GM19455 (cell line): ENCODE measurements around the gene BCCIP.

Experiments
- ATAC-seq: cut with Tn5 transposase; IDR thresholded peaks from one replicate; pipeline ENCODE4 v1.9.1; 2021; ENCODE audit not compliant: unreplicated experiment

The BCCIP gene

DNA sequence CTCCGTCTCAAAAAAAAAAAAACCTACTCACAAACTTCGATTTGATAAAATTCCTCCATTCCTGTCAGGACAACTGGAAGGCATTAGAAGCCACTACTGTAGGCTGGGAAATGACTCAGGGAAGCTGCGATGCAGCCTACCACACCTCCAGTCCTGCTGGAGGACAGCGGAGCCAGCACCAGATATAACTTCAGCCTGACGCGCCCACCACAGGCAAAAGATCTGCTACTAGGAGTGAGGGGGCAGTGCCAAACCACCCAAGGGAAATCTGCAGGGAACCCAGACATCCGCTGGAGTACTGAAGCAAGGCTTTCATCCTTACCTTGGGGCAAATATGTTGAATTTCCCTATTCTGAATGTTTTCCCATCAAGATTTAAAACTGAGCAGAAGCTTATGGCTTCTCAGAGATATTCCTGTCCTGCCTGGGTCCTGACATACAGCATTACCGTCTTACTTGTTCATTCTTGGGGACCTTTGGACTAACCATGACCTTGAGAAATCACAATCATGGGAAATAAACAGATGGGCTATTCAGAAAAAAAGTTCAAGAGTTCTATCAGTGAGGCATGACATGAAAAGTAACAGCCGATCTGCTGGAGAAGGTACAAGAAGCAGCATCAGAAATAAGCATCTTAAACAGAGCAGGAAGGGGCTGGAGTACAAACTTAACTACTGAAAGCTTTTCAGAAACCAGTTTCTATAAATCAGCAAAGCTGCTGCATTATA is 20.4 kb downstream of the BCCIP start:
- ATAC-seq: no peak

DNA sequence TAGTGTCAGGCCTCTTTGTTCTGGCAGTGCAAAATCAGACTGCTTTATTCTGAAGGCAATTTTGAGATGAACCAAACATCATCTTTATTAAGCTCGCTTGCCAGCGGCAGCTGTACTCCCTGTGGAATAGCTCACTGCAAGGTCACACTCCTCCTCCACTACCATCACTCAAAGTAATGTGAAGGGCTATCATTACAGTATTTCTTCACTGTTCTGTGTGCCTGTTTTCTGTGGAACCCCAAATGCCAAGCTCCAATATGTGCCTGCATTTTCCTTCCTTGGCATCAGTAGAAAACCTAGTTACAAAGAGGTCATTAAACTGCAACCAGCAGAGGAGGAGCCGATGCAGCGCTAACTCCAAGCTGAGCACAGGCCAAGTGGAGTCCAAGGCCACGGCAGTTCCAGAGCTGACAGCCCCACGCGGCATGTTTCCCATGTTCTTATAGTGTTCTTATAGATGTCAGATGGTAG is 21.4 kb downstream of the BCCIP start:
- no peak for ATAC-seq

DNA sequence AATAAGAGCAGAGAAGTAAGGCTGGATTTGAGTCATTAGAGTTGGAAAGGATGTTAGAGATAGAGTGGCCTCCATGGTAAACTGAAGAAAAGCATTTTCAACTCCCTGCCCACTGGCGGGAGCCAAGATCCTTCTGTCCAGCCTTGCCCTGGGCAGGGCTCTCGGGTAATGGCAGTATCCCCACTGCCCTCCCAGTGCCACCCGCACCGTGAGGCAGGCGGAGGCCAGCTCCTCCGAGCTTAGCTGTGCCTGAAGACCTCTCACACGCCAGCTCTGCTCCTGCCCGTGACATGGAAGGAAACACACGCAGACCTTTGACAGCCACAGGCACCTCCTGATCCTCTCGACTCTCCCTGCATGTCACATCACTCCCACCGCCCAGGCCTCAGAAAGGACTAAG is 22.3 kb downstream of the BCCIP start:
- ATAC-seq: no peak

DNA sequence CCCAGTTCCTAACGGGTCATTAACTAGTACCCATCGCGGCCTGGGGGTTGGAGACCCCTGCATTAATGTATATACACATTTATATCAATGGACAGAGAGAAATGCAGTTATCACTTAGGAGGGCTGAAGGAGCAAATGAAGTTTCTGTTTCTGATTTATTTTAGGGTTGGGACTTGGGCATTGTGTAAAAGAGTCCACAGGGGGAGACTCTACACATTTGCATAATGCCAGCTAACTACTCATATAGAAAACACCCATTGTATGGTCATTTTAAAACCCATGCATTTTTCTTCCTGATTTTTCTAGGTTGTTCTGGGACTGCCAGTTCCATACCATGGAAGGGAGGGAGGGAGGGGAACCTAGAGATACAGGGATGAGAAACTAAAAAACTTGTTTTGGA is 23.5 kb downstream of the BCCIP start:
- ATAC-seq: no peak

DNA sequence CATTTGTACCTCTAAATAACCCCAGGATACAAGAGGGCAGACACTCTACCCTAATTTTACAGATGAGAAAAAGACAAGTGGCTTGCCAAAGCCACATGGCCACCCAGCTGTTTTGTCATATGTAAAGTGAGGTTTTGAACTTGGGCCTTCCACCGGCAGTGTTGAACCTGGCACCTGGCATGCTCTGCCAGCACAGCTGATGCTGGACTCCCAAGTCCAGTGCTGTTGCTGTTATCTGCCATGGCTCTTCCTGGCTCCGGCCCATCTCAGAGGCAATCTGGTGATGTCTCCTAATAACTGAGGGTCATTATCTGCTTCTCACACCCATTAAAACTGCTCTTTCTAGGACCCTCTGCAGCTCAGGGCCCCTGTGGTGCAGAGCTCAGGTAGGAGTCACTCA is 25.0 kb downstream of the BCCIP start:
- no peak for ATAC-seq

DNA sequence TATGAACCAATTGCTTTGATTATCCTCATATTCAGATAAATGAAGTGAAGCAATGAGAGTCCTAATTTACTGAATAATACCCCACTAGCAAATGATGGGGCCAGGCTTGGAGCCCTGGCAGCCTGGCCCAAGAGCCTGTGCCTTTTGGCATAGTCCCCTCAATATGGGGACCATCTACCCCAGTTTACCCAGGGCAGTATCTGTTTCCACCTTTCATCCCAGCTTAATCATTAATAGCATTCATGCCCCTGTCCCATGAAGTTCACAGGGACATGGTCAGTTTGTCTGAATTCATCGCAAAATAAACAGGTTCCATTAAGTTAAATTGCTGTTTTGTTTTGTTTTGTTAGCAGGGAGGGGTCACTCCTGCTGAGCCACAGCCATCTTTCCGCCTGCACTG is 25.5 kb downstream of the BCCIP start:
- ATAC-seq: no peak

DNA sequence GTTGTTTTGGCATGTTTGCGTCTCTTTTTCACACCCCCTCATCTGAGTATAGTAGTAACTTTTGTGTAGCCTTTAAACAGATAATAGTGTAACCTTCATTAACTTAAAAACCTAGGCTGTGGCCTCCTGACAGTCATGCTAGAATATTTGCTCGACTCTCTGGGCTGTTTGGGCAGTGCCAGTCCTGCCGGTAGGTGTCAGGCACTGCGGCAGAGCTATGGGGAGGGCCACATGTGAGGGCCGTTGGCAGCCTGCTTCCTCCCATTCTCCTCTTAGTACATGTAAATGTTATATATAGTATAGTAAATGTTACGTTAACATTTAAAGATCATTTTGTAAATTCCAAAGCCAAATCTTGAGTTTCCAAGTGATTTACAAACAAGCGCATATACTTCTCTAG is 26.1 kb downstream of the BCCIP start:
- ATAC-seq: no peak

DNA sequence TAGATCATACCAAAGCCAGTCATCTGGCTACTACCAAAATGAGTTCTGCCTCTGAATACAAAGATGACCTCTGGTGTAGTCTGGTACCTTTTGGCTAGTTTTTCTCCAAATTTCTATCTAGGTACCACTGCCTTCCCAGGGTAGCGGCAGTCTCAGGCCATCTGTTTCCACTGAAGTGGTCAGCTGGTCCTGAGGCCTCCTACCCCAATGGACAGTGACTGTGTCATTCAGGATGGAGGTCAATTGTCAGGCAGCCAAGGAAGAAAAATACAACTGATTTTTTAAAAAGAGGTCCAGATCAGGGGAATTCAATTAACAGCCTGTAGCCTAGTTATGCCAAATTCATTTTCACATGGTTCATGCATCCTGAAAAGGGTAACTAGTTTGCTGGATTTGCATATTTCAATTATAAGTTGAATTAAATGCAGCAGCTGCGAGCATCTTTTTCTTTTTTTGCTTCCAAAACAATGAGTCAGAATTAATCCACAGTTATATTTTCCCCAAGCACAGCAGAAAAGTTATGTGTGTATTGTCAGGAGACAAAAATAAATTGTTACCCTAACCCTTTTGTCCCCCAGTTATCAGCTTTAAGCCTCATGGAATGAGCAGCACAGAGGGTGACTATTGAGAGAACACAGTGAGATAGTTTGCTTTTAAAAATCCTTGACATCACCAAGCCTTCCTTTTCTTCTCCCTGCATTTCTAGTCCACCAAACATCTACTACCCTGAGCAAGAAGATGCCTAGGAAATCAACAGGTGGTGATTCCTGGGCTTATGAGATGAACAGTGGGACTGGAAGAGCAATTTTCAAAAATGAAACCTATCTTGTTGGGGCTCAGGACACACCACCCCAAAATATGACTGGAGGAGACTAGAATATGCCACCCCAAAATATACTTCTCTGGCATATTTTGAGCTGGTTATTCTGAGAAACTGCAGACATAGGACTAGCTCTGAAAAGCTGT is 27.7 kb downstream of the BCCIP start:
- no peak for ATAC-seq

DNA sequence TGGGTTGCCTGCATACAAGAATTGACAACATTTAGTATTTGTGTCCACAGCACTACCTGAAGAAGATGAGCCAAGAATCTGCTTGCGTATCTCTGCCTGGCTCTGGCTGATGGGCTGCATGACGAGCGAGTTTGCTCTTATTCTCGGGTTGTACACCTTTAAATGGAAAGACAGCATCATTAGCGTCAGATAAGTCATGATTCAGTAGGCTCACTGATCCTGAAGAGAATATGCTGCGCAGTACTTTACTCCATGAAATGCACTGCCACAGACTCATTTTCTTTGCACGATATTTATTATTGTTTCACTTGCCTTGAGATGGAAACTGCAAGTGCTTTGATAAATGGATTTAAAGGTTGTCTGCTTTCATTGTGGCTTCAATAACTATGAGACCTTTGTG is 29.1 kb downstream of the BCCIP start:
- no peak for ATAC-seq

DNA sequence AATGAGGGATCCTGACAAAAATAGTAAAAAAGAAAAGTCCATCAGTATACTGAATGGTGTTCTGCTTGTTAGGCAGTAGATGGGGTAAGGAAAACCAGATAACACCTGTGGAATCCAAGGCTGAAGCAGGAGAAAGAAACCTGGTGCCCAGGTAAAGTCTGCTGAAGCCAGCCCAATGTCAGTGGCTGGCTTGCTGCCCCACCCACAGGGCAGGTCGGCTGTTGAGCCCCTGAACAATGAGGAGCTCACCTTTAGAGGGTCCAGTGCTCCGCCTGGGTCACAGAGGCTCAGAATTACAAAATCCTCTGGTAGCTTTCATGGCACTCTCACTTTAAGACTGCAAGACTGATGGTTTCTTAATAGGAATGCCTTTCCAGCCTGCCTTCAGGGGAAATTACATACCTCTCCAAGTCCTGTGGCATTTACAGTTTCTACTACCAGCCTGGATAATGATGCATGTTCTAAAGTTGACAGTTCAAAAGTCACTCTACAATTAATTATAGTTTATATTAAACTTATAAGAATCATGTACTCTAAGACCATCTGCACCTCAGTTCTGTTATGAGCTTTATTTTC is 33.9 kb downstream of the BCCIP start:
- no peak for ATAC-seq

DNA sequence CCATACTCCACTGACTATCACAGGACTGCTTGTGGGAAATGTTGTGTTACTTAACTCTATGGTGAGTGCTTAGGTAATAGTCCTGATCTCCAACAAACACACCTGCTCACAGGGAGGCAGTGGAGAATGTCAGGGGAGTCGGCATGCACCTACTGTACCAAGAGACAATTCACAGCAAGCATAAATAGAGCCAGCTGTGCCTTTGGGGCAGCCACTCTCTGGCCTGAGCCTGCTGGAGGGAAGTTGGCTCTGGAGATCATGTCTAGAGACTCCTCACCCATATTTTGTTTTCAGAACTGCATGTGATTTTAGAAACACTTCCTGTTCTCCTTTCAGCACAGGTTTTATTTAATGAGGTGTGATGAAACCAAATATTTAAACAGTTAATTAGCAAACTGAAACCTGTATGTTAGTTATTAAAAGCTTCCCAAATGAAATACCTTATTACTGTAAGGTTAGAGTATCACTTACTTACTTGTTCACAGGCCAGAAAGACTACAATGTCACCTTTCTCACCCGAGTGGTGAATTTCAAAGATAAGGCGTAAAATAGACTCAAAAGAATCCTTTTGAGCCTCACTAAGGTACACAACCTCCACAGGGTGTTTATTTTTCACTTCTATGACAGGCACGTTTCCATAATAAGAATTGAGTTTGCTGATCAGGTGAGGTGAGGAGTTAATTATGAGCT is 35.9 kb downstream of the BCCIP start:
- ATAC-seq: no peak

DNA sequence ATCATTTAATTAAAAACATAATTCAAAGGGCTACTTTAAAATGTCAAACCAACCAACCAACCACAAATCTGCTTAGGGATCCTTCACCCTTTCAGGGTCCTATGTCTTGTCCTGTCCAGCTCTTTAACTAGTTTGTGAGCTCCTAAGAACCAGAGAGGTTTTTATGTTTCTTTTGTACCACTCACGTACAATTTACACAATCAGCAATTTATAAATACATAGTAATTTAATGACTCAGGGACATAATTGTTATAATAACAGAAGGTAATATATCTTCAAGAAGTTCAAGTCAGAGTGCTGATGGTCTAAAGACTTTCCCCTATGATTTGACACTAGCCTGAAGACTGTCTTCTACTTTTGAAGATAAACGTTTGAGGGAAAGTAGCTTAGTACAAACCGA is 41.8 kb downstream of the BCCIP start:
- no peak for ATAC-seq

DNA sequence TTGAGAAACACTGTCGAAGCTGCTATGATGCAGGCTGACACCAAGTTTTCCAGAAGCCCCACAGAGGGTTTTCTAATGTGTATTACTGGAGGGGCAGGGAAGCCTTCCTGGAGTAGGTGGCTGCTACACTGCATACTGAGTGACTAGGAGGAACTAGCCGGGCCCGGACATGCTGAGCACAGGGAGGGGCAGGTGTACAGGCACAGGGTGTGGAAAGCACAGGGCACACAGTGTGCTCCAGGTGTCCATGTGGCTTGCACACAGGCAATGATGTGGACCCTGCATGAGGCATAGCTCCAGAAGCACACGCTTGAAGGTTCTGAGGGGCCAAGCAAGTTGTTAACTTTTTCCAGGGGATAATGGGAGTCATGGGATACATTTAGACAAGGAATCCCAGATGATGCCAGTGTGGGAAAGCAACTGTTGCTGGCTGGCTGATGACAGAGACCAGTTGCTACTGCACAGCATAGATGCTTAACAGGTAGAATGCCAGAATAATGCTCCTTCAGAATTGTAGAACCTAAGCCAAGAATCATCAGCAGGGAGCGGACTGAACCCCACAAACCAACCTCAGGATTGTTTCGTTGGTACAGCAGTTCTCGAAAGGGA is 43.2 kb downstream of the BCCIP start:
- ATAC-seq: no peak

DNA sequence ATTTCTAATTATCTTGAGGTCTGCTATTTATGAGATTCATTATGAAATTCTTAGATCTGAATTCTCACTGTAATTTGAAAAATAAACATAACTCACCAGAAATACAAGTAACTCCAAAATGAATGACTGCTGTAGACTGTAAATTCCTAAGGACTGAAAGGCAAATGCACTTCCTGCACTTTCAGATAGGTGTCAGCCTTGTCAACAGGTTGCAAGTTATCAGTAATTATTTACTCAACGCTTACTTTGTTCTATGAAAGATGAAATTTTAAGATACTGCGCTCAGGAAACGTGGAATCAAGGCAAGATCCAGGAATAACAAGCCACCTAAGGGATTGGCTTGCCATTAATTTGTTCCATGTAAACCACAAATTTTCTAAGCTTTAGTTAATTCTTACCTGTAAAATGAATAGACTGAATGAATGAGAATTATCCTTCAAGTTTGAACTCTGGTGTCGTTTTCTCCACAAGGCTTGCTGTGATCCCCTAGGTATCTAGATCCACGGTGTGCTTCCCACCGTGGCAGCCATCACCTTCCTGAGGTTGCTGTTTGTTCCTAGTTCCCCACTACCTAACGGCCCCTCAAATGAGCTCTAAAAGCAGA is 45.1 kb downstream of the BCCIP start:
- ATAC-seq: peak; percentile 75

DNA sequence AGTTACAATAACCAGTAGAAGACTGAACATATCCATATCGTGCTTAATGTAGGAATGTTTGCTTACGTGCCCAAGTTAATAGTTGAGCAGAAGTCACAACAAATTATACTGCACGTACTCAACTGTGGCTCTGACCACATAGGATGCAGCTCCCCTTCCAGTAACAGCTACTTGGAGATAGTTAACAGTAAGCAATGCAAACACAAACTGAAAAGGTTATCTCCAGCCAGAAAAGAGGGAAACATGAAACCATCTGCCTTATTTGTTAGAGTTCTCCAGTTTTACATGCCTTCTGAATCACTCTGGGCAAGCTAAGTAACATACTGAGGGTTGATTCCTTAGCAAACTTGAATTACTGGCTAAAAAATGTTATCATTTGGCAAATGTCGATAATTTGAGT is 48.0 kb downstream of the BCCIP start:
- no peak for ATAC-seq

DNA sequence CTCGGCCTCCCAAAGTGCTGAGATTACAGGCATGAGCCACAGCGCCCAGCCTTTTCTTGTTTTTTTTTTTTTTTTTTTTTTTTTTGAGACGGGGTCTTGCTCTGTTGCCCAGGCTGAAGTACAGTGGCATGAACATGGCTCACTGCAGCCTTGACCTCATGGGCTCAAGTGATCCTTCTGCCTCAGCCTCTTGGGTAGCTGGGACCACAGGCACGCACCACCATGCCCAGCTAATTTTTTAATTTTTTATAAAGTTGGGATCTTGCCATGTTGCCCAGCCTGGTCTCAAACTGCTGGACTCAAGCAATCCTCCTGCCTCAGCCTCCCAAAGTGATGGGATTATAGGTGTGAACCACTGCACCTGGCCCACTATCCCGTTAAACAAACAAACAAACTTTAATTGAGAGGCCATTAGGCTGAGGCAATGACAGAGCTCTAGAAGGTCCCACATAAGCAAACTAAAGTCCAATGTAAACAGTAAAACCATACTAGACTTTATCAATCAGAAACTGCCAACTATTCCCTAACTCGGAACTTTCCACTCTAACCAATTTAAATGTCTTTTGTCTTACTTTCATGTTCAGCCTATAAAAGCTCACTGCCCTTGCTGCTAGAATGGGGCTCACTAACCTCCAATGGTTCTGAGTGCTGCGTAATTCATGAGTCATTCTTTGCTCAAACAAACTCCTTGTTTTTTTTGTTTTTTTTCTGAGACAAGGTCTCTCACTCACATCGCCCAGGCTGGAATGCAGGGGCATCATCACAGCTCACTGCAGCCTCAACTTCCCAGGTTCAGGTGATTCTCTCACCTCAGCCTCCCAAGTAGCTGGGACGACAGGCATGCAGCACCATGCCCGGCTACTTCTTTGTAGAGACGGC is 55.9 kb downstream of the BCCIP start:
- ATAC-seq: no peak

DNA sequence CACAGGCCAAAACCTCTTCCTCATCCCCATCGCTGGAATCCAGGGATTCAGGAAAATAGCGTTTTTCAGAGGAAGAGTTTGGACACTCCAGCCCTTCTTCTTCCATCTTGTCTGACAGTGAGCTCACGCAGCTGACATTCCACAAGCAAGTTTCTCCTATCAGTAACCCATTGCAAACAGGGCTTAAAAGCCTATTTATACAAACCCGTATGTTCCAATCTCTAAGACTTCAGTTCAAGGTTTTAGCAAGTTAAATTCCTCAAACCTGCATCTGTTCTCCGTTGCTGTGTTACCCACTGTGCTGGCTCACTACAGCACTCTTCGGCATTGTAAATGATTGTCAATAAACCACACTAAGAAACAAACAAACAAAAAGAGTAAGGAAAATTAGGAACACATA is 57.4 kb downstream of the BCCIP start:
- ATAC-seq: no peak

DNA sequence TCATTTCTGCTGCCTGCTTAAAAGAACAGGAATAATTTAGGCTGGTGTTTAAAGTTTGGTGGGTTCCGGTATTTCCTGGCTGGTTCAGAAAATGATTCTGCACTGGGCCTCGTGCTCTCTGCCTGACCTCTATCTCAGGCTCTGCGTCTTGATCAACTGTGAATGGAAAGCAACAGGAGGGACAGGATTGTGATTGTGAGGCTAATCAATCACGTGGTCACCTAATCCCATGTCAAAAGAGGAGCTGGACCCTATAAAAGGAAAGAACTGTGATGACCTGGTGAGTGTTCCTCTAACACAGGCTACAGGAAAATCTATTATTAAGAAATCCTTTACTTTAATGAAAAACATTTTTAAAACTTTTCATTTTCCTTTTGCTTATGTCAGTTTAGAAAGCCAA is 57.8 kb downstream of the BCCIP start, which contains the start of gene DHX32:
Gene DHX32, minus strand, starts transcription at position 101 of the 400 bp plus-strand sequence. CDS start 468 bp downstream, outside the sequence.
- ATAC-seq: no peak

DNA sequence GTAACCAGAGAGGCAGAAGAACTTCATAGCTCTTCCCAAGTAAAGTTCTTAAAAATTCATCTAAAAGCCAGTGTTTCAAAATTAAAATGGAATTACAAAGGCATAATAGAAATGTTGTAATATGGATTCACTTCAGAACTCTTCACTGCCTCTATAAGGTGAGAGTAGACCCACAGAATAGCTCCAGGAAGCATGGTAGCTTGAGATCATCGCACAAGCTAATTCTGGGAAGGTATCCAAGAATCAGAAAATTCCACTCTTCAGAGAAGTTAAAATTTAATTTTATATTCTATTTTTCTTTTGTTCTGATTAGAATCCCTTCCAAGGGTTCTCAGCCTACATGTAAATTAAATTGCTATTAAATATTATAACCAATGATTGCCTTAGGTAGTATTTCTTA is 59.2 kb downstream of the BCCIP start:
- ATAC-seq: no peak
